ENCODE measurements around the gene KCNMA1.

The KCNMA1 gene

DNA sequence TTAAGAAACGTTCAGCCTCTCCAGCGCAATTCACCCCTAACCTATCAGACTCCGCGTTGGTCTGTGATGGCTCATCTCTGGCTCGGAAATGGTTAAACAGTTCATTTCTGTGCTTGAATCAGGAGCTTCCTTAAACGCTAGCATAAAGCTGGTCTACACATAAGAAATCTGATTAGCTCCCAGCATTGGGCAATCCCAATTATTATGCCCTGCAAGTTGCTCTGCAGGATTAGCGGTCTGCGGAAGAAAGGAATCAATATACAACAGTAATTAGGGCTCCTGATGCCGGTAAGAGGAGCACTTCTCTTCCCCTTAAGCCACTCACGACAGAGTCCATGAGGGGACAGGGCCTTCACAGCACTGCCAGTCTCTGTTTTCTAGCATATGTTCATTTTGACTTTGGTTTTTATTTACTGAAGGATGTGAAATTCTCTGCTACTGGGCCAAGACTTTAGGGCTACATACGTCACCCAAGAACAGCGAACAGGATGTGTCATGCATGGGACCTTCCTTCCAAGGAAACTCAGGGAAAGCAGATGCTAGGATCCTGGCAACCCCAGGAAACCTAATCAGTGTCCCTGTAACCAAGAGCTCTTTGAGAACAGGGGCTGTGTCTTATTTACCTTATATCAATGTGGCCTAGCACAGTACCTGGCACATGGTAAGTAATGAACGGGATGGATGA, 324.4 kb downstream of the KCNMA1 start:
- Histone ChIP-seq H3K9ac (ENCODE audit: low read length) (no peak overlapping the region), H3K27ac (ENCODE audit: low read length) (no peak overlapping the region), H3K36me3 (ENCODE audit: control insufficient read depth, low read depth, low read length) (no peaks in the 10 kb centered on the region), H3K4me3 (ENCODE audit: low read length) (no peak overlapping the region), H3K4me1 (ENCODE audit: control insufficient read depth, low read depth, low read length) (peaks cover 6% of the 10 kb centered on the region), H3K9me3 (ENCODE audit: control insufficient read depth, low read depth, low read length) (no peaks in the 10 kb centered on the region), H3K27me3 (ENCODE audit: control insufficient read depth, insufficient read depth, low read length) (no peaks in the 10 kb centered on the region)

DNA sequence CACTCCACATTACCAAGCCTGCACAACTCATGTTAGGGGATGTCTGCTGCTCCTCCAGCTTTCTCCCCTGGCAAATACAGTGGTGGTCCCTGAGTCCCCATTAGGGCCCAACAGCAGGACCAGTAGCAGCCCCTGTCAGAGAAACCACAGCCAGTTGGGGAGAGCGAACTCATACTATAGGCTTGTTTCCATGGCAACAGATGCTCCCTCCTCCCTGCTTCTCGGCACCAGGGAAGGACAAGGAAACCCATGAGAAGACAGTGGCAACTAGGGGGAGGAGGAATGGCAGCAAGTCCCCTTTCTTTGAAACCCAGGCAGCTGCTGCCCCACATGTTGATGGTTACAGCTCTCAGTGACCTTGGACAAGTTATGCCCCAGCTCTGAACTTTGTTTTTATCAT, 326.4 kb downstream of the KCNMA1 start:
- Histone ChIP-seq H3K27me3 (ENCODE audit: control insufficient read depth, insufficient read depth, low read length) (no peaks in the 10 kb centered on the region), H3K27ac (ENCODE audit: low read length) (no peak overlapping the region), H3K4me1 (ENCODE audit: control insufficient read depth, low read depth, low read length) (peaks cover 6% of the 10 kb centered on the region)

DNA sequence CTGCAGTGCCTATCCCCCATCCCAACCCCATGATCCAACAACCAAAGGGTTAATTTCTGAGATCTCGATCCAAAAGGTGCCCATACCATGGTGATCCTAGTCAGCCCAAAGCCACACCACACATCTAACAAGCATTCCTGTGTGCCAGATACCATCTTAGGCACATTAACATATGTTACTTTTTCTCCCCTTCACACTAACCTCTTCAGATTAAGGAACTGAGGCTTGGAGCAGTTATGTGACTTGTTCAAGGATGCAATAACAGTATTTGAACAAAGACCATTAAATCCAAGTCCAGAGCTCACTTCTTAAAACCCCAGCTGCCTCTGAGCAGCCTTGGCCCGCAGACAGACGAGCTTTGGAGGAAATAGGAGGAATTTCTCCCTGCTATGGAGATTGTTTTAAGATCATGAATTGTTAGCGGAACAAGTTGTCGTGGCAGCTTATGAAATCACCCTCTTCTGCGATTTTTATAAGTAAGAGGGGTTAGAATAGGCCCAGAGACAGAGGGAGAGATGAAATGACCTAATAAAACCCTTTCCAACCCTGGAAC, 327.2 kb downstream of the KCNMA1 start:
- no peaks in the 10 kb centered on the region for H3K9me3 ChIP-seq (ENCODE audit: control insufficient read depth, low read depth, low read length)
- no peaks in the 10 kb centered on the region for H3K36me3 ChIP-seq (ENCODE audit: control insufficient read depth, low read depth, low read length)
- no peak overlapping the region for H3K27ac ChIP-seq (ENCODE audit: low read length)
- no peak overlapping the region for H3K9ac ChIP-seq (ENCODE audit: low read length)
- no peak overlapping the region for H3K4me3 ChIP-seq (ENCODE audit: low read length)
- peaks cover 6% of the 10 kb centered on the region for H3K4me1 ChIP-seq (ENCODE audit: control insufficient read depth, low read depth, low read length)
- H3K27me3 ChIP-seq (ENCODE audit: control insufficient read depth, insufficient read depth, low read length): no peaks in the 10 kb centered on the region

More for the DNA sequence above, 326.4 kb downstream of the KCNMA1 start:
- H3K36me3 ChIP-seq (ENCODE audit: control insufficient read depth, low read depth, low read length): no peaks in the 10 kb centered on the region
- H3K9ac ChIP-seq (ENCODE audit: low read length): no peak overlapping the region
- no peak overlapping the region for H3K4me3 ChIP-seq (ENCODE audit: low read length)
- H3K9me3 ChIP-seq (ENCODE audit: control insufficient read depth, low read depth, low read length): no peaks in the 10 kb centered on the region

DNA sequence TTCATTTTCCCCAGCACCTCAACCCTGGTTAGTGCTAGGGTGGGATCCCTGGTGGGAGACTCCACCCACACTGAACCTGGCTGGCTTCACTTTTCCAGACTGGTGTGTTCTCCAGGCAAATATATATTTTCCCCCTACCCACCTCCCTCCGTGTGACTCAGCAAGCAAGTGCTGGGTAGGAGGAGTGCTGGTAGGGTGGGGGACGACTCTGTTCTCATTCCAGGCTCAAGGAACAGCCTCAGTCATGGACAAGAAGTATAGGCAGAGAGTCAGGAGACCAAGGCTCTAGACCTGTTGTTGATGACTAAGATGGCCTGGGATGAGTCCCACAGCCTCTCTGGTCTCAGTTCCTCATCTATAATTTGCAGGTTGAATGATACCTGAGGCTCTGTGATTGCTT, 328.1 kb downstream of the KCNMA1 start:
- Histone ChIP-seq H3K27ac (ENCODE audit: low read length) (no peak overlapping the region), H3K9me3 (ENCODE audit: control insufficient read depth, low read depth, low read length) (no peaks in the 10 kb centered on the region), H3K9ac (ENCODE audit: low read length) (no peak overlapping the region), H3K36me3 (ENCODE audit: control insufficient read depth, low read depth, low read length) (no peaks in the 10 kb centered on the region), H3K4me1 (ENCODE audit: control insufficient read depth, low read depth, low read length) (peaks cover 4% of the 10 kb centered on the region), H3K4me3 (ENCODE audit: low read length) (no peak overlapping the region), H3K27me3 (ENCODE audit: control insufficient read depth, insufficient read depth, low read length) (no peaks in the 10 kb centered on the region)

DNA sequence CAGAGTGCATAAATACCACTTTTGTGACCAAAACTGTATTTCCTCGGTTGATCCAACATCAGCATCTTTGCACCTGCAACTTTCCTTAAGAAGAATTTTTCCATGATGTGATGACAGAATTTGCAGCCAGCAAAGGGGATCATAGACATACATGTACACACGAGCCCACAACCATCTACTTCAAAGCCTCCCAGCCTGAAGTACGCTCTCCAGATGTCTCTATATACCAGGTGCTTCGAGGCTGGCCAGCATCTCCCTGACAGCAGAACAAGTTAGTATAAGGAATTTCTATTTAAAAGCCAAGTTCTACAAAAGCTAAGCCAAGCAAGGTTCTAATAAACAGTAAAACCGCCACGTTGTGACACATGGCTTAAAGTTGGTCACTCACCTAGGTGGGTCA, 328.5 kb downstream of the KCNMA1 start:
- H3K27me3 ChIP-seq (ENCODE audit: control insufficient read depth, insufficient read depth, low read length): no peaks in the 10 kb centered on the region
- H3K9me3 ChIP-seq (ENCODE audit: control insufficient read depth, low read depth, low read length): no peaks in the 10 kb centered on the region
- no peak overlapping the region for H3K9ac ChIP-seq (ENCODE audit: low read length)
- H3K4me1 ChIP-seq (ENCODE audit: control insufficient read depth, low read depth, low read length): peaks cover under 1% of the 10 kb centered on the region
- no peak overlapping the region for H3K27ac ChIP-seq (ENCODE audit: low read length)
- no peaks in the 10 kb centered on the region for H3K36me3 ChIP-seq (ENCODE audit: control insufficient read depth, low read depth, low read length)
- no peak overlapping the region for H3K4me3 ChIP-seq (ENCODE audit: low read length)

DNA sequence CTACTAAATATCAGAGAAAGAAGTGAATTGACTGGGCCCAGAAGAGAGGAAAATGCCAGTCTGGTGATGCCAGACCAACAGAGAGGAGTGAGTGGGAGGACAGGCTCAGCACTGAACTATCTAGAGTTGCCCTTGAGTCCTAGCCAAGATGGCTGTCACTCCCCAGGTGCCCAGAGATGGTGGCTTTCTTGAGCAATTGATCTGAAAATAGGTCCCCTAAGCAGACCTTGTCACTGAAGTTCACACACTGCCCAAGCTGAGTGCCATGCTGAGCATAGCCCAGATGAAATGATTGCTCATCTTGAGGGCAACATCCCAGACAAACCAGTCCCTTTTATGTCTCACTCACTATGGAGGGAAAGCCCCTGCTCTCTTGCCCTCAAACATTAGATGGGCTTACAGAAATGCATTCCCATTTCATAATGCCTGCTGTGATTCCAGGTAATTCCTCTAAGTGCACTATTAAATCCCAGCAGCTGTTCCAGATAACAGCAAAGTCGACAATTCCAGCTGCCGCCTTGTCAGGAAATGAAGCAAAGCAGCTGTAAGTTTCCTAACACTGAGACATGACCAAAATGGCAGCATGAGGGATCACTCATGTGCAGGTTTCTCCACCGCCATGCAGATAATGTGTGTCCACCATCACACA, 329.4 kb downstream of the KCNMA1 start:
- no peaks in the 10 kb centered on the region for H3K9me3 ChIP-seq (ENCODE audit: control insufficient read depth, low read depth, low read length)
- no peak overlapping the region for H3K9ac ChIP-seq (ENCODE audit: low read length)
- H3K27ac ChIP-seq (ENCODE audit: low read length): no peak overlapping the region
- no peaks in the 10 kb centered on the region for H3K27me3 ChIP-seq (ENCODE audit: control insufficient read depth, insufficient read depth, low read length)
- no peaks in the 10 kb centered on the region for H3K36me3 ChIP-seq (ENCODE audit: control insufficient read depth, low read depth, low read length)
- H3K4me1 ChIP-seq (ENCODE audit: control insufficient read depth, low read depth, low read length): no peaks in the 10 kb centered on the region
- no peak overlapping the region for H3K4me3 ChIP-seq (ENCODE audit: low read length)

DNA sequence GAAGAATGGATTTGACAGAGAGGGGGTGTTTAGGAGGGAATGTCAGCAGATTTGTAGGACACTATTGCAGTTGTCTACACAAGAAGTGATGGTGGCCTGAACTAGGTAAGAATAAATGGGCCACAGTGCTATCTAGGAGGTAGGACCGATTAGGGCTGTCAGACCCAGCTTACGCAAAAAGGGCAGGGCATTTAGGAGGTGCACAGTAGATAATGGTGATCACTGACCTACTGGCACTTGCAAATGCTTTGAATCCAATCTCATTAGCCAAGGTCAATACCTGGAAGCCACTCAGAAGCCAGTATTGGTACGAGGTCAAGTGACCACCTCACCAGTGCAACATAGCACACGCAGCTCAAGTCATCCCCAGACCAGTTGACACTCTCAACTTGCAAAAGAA, 330.9 kb downstream of the KCNMA1 start:
- no peak overlapping the region for H3K27ac ChIP-seq (ENCODE audit: low read length)
- H3K4me3 ChIP-seq (ENCODE audit: low read length): no peak overlapping the region
- no peak overlapping the region for H3K9ac ChIP-seq (ENCODE audit: low read length)
- H3K4me1 ChIP-seq (ENCODE audit: control insufficient read depth, low read depth, low read length): no peaks in the 10 kb centered on the region
- no peaks in the 10 kb centered on the region for H3K36me3 ChIP-seq (ENCODE audit: control insufficient read depth, low read depth, low read length)
- no peaks in the 10 kb centered on the region for H3K27me3 ChIP-seq (ENCODE audit: control insufficient read depth, insufficient read depth, low read length)
- H3K9me3 ChIP-seq (ENCODE audit: control insufficient read depth, low read depth, low read length): no peaks in the 10 kb centered on the region

DNA sequence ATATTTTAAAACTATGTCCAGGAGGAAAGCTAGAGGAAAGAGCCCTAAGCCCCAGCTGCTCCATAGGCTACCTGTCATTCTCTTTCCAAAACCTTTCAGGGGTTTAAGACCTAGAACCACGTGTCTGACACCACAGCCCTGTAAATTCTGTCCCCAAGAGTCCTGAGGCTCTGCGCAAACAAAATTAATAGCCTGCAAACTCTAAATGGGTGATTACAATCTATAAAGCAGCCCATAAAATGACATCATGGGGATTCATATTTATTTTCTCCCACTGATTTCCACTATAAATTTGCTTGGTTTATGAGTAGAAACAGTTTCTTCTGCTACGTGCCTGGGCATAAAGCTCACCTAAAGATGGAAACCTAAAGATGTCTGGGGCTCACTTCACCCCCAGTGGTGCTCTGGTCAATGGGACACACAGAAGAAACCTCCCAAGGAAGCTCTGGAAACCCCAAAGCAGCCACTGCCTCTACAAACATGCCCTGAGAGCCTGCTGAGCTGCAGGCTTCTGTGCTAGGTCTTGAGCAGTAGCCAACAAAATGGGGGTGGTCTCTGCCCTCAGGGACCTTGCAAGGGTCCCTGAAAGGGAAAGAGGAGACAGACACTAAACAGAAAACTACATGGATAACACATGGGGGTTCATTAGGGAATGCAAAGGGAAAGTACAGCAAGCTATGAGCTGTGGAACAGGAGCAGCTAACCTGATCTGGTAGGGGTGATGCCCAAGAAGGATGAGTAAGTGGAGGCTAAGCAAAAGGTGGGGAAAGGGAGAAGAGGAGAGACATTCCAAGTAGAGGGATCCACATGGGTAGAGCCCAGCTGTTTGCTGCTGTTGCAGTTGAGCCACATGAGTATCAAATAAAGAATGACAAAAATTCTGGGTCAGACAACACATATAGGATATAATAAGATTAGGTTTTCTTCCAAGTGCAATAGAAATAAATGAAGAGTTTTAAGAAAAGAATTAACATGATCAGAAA, 331.7 kb downstream of the KCNMA1 start:
- Histone ChIP-seq H3K27me3 (ENCODE audit: control insufficient read depth, insufficient read depth, low read length) (no peaks in the 10 kb centered on the region), H3K36me3 (ENCODE audit: control insufficient read depth, low read depth, low read length) (no peaks in the 10 kb centered on the region), H3K4me3 (ENCODE audit: low read length) (no peak overlapping the region), H3K4me1 (ENCODE audit: control insufficient read depth, low read depth, low read length) (no peaks in the 10 kb centered on the region), H3K9ac (ENCODE audit: low read length) (no peak overlapping the region), H3K9me3 (ENCODE audit: control insufficient read depth, low read depth, low read length) (no peaks in the 10 kb centered on the region), H3K27ac (ENCODE audit: low read length) (no peak overlapping the region)

DNA sequence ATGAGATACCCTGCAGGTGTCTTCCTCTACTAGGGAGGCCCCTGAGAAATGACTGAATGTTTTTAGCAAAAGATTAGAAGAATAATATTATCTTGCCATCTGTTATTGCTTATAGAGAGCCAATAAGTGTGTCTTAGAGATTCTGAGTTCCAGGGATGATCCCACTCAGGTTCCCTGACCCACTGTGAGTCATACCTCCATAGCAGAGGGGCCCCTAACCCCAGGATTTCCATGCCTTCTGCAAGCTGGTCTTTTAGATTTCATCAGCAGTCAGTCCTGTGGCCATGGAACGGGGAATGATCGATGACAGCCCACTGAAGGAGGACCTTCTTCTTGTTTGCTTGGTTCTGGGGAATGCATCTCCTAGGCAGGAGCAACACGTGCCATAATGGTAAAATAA, 333.4 kb downstream of the KCNMA1 start:
- no peak overlapping the region for H3K4me3 ChIP-seq (ENCODE audit: low read length)
- H3K9ac ChIP-seq (ENCODE audit: low read length): no peak overlapping the region
- H3K4me1 ChIP-seq (ENCODE audit: control insufficient read depth, low read depth, low read length): no peaks in the 10 kb centered on the region
- no peaks in the 10 kb centered on the region for H3K9me3 ChIP-seq (ENCODE audit: control insufficient read depth, low read depth, low read length)
- no peaks in the 10 kb centered on the region for H3K36me3 ChIP-seq (ENCODE audit: control insufficient read depth, low read depth, low read length)
- H3K27ac ChIP-seq (ENCODE audit: low read length): no peak overlapping the region
- no peaks in the 10 kb centered on the region for H3K27me3 ChIP-seq (ENCODE audit: control insufficient read depth, insufficient read depth, low read length)

DNA sequence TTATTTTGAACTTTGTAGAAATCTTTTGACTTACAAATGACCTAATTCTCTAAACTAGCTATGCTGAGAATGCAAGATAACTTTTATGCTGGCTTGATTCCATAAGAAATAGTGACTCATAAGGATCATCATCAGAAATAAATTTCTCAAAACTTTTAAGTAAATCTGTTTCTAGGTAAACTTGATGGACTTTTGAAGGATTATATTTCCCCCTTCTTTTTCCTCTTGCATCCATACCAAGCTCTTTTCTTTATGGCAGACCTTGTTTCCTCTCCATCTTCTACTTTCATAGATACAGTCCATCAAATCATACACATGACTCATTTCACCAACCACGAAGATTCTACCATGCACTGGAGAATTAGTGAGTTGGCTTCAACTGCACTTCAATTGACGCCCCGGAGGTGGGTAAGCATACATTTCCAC, 336.3 kb downstream of the KCNMA1 start:
- no peaks in the 10 kb centered on the region for H3K36me3 ChIP-seq (ENCODE audit: control insufficient read depth, low read depth, low read length)
- H3K27me3 ChIP-seq (ENCODE audit: control insufficient read depth, insufficient read depth, low read length): no peaks in the 10 kb centered on the region
- H3K9me3 ChIP-seq (ENCODE audit: control insufficient read depth, low read depth, low read length): no peaks in the 10 kb centered on the region
- H3K9ac ChIP-seq (ENCODE audit: low read length): no peak overlapping the region
- H3K4me1 ChIP-seq (ENCODE audit: control insufficient read depth, low read depth, low read length): no peaks in the 10 kb centered on the region
- H3K27ac ChIP-seq (ENCODE audit: low read length): no peak overlapping the region
- no peak overlapping the region for H3K4me3 ChIP-seq (ENCODE audit: low read length)

DNA sequence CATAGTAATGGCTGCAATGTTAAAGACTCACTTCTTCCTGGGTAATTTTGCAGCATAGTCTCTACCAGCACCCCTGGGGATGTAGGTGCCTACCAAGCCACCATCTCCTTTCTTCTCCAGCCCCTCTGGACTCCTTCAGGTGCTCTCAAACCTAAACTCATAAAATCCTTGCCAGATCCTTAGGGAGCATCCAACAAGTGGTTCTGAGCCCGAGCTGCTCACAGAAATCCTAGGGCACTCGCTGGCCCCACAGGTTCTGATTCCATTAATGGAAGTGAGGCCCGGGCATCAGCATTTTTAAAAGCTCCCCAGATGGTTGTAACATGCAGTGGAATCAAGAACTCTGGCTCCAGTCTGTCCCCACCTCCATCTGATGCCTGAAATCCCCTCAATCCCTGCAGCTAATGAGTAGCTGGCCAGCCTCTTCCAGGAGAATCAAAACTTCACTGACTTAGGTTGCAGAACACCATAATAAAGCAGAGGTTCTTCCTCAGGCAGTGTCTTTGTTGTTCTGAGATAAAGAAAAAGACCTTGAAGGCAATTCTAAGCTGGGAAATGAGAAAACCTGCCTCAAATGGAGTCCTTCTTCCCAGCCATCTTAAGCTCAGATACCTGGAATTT, 336.8 kb downstream of the KCNMA1 start:
- Histone ChIP-seq H3K36me3 (ENCODE audit: control insufficient read depth, low read depth, low read length) (no peaks in the 10 kb centered on the region), H3K4me3 (ENCODE audit: low read length) (no peak overlapping the region), H3K27ac (ENCODE audit: low read length) (no peak overlapping the region), H3K9ac (ENCODE audit: low read length) (no peak overlapping the region), H3K27me3 (ENCODE audit: control insufficient read depth, insufficient read depth, low read length) (no peaks in the 10 kb centered on the region), H3K4me1 (ENCODE audit: control insufficient read depth, low read depth, low read length) (no peaks in the 10 kb centered on the region), H3K9me3 (ENCODE audit: control insufficient read depth, low read depth, low read length) (no peaks in the 10 kb centered on the region)

Data from iPS-18a (cell line).